Erythroblast (primary cell): ENCODE data around the gene PMF1.

Experiments
- DNase-seq, 2 experiments: peaks; one replicate each; lab custom pipeline; 2025; lab: John Stamatoyannopoulos, UW
- GATA1 ChIP-seq: IDR thresholded peaks from 2 replicates; pipeline ENCODE4 v1.6.1; 2011; ENCODE audit warnings: low read depth, mild to moderate bottlenecking, control low read depth, low read length, moderate library complexity
- POLR2A ChIP-seq: IDR thresholded peaks from 2 replicates; pipeline ENCODE4 v1.6.1; 2011; ENCODE audit warnings: mild to moderate bottlenecking, low read length

Gene PMF1

GRCh38 chr1:156259805-156260204 is 47.0 kb downstream of the PMF1 start:
- peak; percentile 19 to 31 for DNase-seq
- no peak for TF ChIP-seq POLR2A

GRCh38 chr1:156260896-156261295 is 48.1 kb downstream of the PMF1 start:
- no peak for DNase-seq
- no peak for TF ChIP-seq POLR2A
- TF ChIP-seq GATA1: no peak

DNA sequence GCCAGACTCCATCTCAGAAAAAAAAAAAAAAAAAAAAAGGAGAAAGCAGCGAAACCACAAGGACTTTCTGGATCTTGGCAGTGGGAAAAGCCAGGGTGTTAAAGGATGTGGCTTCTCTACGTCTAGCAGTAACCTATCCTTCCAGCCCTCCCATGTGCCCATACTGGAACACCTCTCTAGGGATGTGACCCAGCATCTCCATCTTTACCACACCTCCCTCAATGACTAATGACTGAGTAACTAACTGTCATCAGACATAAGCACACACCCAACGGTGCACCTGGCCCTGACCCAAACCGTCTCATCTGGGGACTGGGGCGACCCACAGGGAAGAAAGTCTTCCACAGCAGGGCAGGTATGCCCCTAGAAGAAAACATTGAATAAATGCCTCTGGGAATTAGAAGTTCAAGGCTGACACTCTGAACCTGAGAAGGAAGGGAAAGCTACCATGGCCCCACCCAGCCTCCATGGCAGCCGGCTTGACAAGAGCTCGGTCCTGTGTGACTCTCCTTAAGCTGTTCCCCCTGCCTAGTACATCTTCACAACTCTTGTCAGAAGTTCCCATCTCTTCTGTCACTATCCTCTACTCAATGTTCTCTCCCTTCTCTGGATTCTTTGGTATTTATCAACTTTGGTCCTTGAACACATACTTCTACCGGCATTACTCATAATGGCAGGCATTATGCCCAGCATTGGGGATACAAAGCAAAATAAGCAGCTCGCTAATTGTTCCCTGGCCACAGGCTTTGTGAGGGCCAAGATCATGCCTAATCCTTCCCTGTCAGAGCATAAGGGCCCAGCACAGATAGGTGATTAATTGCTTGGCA is 49.9 kb downstream of the PMF1 start:
- TF ChIP-seq POLR2A (no peak), GATA1 (no peak)
- DNase-seq: peak; percentile 25 to 69

DNA sequence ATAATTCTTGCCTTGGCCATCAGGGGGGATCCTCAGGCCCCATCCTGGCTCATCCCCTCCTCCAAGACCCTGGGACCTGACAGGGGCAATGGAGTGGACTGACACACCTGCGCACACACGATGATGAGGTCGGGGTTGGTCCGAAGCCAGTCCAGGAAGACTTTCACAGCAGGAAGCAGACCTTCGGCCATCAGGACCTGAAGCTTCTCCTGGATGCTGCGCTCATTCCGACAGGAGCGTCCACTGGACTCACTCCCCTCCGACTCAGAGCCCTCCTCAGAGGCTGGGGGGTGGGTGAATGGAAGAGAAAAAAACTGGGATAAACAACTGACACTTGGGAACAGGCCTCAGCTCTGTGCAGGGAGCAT is 50.5 kb downstream of the PMF1 start:
- TF ChIP-seq GATA1: no peak
- no peak for DNase-seq

GRCh38 chr1:156266051-156266450 is 53.2 kb downstream of the PMF1 start:
- DNase-seq: no peak

DNA sequence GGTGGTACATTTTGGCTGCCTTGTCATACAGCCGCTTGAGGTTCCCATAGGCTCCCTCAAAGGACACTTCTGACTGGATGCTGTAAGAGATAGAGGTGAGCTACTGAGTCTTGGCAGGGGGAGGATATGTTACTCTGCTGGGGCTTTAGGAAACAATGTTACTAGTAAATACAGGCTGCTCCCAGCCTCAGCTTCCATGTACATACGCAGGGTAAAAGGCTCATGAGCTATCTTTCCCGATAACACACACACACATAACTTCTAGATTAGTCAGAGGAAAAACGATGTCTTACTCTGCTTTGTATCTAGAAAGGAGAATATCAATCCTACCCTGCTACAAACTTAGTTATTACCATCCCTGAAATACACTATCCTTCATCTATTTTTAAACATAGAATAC is 55.5 kb downstream of the PMF1 start:
- no peak for DNase-seq
- no peak for TF ChIP-seq POLR2A
- no peak for TF ChIP-seq GATA1

More at GRCh38 chr1:156266051-156266450, 53.2 kb downstream of the PMF1 start:
- no peak for TF ChIP-seq GATA1
- TF ChIP-seq POLR2A: no peak

DNA sequence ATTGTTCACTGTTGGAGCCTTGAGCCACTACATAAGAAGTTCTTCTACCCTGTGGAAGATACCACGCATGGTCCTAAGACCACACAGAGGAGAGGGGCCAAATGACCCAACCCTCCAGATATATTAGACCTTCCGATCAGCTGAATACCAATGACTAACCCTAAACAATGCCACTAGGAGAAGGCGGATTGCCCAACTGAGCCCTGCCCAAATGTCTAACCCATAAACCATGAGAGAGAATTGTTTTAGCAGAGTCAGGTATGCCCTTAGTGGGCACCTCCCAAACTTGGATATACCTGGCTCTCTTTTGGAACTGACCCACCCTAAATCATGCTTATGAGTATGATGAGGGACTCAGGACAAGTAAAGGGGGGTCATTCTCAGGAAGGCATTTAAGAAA is 57.5 kb downstream of the PMF1 start:
- DNase-seq: no peak
- TF ChIP-seq POLR2A (no peak), GATA1 (no peak)

DNA sequence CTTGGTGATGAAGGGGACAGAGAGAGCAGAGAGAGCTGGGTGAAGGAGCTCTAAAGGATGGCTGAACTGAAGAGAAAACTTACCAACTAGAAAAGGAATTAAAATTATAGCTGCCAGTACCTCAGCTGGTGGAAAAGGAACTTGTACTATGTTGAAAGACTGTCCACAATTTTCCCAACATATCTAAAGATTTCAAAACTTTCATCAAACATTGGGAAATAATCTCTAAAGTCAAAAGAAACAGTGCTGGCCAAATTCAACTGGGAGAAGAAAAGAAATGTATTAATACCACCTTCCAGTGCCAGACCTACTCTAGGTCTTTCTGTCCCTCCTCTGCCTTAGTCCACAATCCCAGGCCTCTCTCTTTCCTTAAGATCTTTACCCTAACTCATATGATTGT is 63.7 kb downstream of the PMF1 start:
- TF ChIP-seq GATA1 (no peak), POLR2A (no peak)
- DNase-seq: no peak

DNA sequence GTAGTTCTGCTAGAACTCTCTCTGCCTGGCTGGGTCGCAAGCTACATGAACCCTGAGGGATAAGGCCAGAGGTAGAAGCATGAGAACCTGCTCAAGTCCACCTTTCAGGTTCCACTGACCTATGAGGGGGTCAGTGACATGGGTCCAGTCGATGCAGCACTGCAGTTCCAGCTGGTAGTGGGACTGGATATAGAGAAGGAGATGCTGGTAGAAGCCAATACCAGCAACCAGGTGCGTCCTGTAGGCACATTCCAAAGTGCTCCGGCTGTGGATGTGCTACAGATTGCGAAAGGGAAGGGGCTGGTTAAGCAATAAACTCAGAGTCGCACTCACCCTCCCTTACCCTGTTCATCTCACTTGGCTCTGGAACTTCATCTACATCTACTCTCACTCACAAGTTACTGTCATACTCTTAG is 64.2 kb downstream of the PMF1 start:
- DNase-seq: no peak
- no peak for TF ChIP-seq POLR2A
- TF ChIP-seq GATA1: no peak

DNA sequence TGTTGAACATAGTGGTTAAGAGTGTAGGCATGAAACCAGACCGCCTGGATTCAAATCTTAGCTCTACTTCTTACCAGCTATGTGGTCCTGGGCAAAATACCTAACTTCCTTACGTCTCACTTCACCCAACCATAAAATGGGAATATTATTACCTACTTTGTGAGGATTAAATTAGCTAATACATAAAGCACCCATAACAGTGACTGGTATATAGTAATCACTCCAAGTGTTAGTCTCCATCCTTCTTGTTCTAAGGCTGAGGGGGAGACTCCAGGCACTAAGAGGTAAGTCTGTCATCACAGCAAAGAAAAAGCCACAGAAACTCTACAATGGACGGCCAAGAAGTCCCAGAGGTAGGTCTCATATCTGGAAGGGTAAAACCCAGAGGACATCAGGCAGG is 67.0 kb downstream of the PMF1 start:
- TF ChIP-seq POLR2A (no peak), GATA1 (no peak)
- DNase-seq: no peak

DNA sequence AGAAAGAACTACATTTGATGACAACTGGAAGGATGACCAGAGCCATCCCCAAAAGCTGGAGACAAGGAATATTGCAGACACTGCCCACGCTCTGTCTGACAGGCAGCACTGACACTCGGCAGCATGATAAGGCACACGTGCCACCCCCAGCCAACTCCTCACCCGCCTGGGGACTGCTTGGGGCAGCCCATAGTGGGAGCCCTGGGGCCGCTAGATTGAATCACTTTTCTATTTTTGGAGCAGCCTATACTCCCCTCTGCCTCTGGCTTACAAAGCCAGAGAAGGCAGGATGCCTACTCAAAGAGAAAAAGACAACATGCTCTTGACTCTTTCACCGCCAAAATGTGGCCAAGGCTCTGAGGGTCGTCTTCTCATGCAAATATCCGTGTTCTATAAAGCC is 68.5 kb downstream of the PMF1 start:
- DNase-seq: peak; percentile 79 to 81
- TF ChIP-seq GATA1 (no peak), POLR2A (no peak)

DNA sequence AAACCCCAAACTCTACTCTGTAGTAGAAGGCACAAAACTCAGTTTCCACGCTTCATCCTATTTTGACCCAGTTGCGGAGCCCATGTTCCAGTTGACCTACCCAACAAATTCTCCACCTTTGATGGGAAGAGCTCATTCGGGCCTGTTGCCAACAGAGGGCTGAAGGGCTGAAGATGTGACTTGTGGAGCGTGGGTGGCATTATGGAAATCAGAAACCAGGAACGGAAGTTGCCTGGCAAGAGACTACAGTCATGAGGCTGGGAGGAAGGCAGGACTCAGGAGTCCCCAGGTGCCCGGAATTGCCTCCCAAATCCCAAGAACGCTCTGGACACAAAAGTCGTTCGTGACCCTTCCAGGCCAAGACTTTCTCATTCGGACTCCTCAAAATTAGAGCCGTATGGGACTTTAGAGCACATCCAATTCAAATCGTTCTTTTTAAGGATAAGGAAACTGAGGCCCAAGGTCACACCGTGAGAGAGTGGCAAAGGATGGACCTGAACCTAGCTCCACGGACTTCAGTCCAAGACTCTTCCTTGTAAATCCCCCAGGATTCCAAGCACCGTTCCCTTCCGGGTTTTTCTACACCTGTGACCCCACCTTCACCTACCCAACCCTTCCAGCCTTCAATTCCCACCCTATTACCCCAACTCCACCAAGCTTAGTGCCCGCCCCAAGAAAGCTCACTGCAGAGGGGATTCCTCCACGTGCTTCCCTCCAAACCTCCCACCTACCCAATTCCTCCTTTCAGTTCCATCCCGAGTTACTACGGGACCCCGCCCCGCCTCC is 69.1 kb downstream of the PMF1 start:
- TF ChIP-seq POLR2A (no peak), GATA1 (no peak)
- DNase-seq: peak; percentile 41 to 54

DNA sequence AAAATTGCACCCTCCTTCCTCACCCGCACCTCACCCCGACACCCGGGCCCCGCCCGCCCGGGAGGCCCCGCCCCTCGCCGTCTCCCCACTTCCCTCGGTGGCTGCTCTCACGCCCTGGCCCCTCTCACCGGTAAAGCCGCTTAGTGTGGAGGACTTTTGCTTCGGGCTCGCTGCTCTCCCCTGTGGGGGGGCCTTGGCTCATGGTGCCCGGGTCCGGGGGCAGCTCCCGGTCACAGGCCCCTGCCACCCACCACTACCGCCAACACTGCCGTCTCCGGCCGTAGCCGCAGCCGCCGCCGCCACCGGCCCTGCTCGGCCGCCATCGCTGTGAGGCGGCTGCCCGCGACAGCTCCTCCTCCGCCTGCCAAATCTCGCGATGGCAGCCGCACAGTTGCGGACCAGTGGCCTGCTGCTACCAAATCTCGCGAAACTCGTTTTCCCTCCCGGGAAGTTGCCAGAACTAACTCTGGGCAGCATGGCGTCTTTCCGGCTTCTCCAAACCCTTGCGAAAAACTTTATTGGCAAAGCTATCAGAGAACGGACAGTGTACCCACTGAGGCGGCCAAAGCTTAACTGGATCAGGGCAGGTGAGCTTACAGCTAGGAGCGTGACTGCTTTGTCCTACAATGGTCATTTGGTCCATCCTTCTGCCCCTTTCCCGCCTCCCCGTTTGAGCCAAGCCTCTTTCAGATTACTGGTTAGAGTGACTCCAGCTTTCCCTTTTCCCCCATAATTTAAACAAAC is 69.8 kb downstream of the PMF1 start, which contains the start of gene SMG5:
TSS of gene SMG5 (minus strand) at position 347 of the 744 bp plus-strand sequence. CDS start at position 202, 145 bp downstream.
- peak; percentile 99 for DNase-seq

More for the DNA sequence above, 69.8 kb downstream of the PMF1 start, which contains the start of gene SMG5:
- TF ChIP-seq POLR2A: peak; percentile 96
- no peak for TF ChIP-seq GATA1
